HG02763 (cell line): ENCODE measurements around the gene KRT40.

Experiments used
- ATAC-seq: cut with Tn5 transposase; IDR thresholded peaks from one replicate; pipeline ENCODE4 v1.9.1; 2021; ENCODE audit warnings: mild to moderate bottlenecking, moderate library complexity; ENCODE audit not compliant: unreplicated experiment

The KRT40 gene

GRCh38 chr17:40953881-40954280, 30.2 kb downstream of the KRT40 start:
- no peak for ATAC-seq

DNA sequence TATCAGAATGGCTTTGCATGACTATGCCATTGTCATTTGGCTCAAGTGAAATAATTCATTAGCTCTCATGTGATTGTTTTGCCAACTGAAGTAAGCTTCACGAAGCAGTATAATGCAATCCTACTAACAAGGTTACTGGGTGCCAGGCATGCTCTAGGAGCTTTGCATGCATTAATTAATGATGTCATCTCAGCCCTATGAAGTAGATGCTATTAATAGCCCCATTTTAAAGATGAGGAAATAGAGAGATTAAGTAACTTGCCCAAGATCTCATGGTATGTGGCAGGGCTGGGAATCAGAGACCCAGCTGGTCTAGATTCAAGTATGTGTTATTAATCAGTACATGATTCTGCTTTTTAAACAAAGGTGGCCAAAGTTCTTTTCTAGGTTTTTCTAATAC, 31.5 kb downstream of the KRT40 start:
- ATAC-seq = no peak

- ATAC-seq = no peak
These were observed 32.0 kb downstream of the KRT40 start for GRCh38 chr17:40952154-40952553.

GRCh38 chr17:40951011-40951622, 33.0 kb downstream of the KRT40 start:
- ATAC-seq = no peak

DNA sequence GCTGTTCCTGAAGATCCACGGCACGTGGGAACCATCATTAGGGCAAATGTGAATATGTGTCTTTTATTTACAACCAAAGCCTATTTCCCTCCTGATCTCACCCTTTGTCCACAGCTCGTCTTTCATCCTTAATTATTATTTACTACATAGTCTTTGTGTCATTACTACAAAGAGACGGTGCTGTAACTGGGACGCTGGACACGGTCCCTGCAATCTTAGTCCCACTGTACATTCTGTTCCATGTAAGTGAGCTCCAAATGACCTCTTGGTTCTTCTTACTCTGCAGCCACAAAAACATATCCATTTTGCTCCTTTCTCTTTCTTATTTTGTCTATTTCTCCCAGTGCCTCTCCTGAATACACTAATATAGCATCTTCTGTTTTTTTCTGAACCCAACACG, 34.0 kb downstream of the KRT40 start:
- ATAC-seq = no peak

GRCh38 chr17:40949418-40949817, 34.7 kb downstream of the KRT40 start:
- no peak for ATAC-seq

DNA sequence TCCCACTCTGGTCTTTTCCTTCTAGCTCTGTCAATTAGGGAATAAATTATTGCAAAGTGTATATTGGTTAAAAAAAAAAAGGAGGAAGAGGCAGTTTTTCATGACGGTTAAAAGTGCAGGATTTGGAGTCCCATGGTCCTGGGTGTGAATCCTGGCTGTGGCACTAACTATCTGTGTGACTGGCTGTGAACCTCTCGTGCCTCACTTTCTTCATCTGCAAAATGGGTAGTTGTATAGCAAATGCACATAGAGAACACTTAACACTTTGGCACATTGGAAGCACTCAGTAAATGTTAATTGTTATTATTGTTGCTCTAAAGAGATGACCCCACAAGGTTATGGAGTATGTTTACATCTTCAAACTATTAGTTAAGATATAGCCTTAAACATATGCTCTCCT, 36.2 kb downstream of the KRT40 start:
- no peak for ATAC-seq

DNA sequence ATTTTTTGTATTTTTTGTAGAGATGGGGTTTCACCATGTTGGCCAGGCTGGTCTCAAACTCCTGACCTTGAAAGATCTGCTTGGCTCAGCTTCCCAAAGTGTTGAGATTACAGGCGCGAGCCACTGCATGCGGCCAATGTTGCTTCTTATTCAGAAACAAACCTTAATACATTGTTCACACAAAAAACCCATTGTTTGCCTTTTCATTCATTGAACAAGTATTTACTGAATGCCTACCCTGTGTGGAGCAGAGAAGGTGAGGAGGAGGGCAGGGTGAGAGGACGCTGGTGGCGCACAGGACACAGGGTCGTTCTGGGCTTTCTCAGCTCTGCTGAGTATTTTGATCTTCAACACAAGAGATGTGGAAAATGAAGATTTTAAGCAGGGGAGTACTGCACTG, 38.7 kb downstream of the KRT40 start:
- no peak for ATAC-seq

GRCh38 chr17:40944531-40944930, 39.6 kb downstream of the KRT40 start:
- ATAC-seq = no peak

DNA sequence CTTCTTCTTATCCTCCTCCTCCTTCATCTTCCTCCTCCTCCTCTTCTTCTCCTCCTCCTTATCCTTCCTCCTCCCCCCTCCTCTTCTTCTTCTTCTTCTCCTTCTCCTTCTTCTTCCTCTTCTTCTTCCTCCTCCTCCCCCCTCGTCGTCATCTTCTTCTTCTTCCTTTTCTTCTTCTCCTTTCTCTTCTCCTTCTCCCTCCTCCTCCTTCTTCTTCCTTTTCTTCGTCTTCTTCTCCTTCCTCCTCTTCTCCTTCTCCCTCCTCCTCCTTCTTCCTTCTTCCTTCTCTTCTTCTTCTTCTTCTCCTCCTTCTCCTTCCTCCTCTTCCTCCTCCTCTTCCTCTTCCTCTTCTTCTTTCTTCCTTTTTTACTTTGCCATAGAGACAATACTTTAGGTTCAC, 41.6 kb downstream of the KRT40 start:
- ATAC-seq = no peak

DNA sequence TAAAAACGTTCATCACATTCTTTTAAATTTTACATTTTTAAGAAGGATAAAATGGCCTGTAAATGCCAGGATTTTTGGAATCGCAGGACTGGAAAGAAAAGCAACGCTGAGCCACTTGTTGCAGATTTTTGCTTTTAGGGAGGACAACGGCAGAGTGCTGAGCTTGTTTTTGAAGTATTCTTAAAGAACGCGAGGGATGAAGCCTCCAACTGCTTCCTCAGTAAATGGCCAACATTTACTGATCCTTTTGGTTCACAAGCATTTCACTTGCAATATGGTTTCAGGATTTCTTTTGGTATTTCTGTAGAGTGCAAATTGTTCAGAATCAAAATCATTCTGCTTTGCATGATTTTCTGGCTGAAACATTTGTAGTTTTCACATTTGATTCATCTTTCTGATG, 43.9 kb downstream of the KRT40 start:
- ATAC-seq = no peak

DNA sequence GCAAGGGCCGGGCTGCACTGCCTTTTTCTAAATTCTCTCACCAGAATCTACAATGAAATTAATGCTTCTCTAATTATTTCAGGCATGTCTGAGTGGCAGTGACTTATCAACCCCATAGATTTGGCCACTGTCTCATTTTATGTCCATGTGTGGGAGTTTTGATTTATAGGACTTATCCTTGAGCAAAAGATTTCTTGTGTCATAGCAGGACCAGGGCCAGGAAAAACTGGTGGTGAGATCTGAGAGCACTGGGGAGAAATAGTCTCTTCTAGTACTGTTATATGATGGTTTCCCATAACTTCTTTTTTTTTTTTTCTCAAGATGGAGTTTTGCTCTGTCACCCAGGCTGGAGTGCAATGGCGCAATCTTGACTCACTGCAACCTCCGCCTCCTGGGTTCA, 45.1 kb downstream of the KRT40 start:
- ATAC-seq = no peak

GRCh38 chr17:40937384-40937819, 46.7 kb downstream of the KRT40 start, which contains the start of gene KRT23:
Gene KRT23, minus strand, starts transcription at chr17:40937646. Its CDS starts 1,043 bp downstream, at chr17:40936603.
- no peak for ATAC-seq

DNA sequence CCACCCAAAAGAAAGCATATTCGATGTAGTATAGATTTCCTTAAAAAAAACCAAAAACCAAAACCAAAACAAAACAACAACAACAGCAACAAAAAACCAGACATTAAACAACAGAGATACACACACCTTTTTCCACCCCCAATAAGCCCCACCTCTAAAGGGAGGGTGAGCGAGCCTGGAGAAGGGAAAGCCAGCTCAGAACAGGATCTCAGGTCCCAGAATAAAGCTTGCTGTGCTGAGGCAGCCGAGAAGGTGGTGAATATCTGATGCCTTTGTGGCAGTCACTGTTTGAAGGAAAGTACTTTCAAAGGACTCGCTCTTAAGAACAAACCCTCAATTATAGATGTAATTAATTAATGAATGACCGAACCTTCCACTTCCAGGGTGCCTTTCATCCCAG, 47.1 kb downstream of the KRT40 start:
- no peak for ATAC-seq

DNA sequence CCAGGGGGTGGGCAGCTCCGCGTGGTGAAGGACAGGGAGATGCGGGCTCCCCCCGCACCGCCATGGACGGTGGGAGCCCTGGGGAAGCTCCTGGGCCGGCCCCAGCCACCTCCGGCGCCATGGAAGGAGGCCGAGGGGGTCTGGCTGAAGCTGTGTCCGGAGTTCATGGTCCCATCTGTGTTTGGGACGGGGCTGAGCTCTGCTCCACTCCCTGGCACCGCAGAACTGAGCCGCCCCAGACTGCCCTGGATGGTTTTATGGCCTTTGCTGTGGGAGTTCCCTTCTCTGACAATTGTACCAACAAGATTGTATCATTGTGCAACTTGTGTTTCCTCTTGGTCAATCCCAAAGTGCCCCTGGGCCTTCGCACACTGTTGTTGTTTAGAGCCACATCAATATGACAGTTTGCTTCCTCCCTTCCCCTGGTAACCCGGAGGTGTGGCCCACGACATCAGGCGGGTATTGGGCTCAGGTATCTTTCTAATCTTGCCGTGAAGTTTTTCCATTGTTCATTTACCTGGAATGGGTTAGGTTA, 47.6 kb downstream of the KRT40 start:
- ATAC-seq = no peak

GRCh38 chr17:40935624-40936023, 48.5 kb downstream of the KRT40 start:
- no peak for ATAC-seq

DNA sequence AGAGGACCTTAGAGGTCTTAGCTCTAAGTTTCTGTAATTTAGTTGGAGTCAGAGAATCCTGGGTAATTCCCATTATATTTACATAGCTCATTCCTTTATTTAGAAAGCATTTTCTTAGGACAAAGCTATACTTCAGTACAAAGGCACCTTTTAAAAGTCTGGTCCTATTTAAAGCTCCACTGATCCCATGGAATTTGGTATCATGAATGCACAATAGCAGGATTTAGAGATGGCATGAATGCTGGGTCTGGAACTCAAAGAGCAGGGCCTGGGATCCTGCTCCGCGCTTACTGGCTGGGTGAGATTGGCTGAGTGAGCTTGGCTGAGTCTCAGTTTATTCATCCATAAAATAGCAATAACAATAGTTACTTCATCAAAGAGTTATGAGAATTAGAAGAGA, 51.5 kb downstream of the KRT40 start:
- no peak for ATAC-seq

DNA sequence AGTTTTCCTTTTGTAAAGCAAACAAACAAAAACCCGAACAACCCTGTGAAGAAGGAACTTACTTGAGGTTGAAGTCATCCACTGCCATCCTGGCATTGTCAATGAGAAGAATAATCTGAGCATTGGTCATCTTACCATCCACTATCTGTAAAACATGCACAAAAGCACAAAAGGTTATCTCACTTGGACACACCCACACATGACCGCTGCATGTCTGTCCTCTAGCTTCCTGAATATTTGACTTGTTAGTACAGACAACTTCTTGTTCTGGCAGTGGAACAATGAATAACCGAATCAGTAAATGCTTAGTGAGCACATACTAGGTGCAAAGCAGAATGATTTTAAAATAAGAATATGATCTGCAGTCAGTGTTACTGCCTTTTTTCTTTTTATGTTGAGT, 52.8 kb downstream of the KRT40 start:
- no peak for ATAC-seq
